Breast epithelium (tissue), 3 donors: ENCODE results near the gene TTBK2.

Experiments used
- POLR2AphosphoS5 ChIP-seq, 3 donors: sonication (generic); formaldehyde crosslinking; IDR thresholded peaks; one replicate each; pipeline ENCODE4 v1.6.1; 2017; ENCODE audit warnings: antibody characterized with exemption in 3 of 3
- TF ChIP-seq, protein P1 (sequence below), 3 donors: fragments of 450-650 bp; IDR thresholded peaks; one replicate each; pipeline ENCODE4 v1.5.1; 2016 to 2017; ENCODE audit warnings: antibody characterized with exemption in 3 of 3, mild to moderate bottlenecking in 3 of 3, moderate library complexity in 3 of 3

DNA sequence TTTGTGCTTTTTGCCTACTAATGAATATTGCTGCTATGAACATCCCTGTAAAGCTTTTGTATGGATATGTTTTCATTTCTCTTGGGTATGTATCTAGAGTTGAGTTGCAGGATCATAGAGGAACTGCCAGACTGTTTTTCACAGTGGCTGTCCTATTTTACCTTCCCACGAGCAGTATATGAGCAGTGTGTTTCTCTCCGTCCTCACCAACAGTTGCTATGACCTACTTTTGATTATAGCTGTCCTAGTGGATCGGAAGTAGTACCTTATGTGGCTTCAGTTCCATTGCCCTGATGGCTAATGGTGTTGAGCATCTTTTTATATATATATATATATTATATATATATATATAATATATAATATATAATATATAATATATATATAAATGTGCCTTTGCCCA, 208.8 kb downstream of the TTBK2 start:
- TF ChIP-seq, protein P1, sequence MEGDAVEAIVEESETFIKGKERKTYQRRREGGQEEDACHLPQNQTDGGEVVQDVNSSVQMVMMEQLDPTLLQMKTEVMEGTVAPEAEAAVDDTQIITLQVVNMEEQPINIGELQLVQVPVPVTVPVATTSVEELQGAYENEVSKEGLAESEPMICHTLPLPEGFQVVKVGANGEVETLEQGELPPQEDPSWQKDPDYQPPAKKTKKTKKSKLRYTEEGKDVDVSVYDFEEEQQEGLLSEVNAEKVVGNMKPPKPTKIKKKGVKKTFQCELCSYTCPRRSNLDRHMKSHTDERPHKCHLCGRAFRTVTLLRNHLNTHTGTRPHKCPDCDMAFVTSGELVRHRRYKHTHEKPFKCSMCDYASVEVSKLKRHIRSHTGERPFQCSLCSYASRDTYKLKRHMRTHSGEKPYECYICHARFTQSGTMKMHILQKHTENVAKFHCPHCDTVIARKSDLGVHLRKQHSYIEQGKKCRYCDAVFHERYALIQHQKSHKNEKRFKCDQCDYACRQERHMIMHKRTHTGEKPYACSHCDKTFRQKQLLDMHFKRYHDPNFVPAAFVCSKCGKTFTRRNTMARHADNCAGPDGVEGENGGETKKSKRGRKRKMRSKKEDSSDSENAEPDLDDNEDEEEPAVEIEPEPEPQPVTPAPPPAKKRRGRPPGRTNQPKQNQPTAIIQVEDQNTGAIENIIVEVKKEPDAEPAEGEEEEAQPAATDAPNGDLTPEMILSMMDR (IDR thresholded peaks at IDR 0.05), result no peak
- TF ChIP-seq POLR2AphosphoS5 (IDR thresholded peaks at IDR 0.05), result no peak
